Measurements from ENCODE around the gene S100PBP.

DNA sequence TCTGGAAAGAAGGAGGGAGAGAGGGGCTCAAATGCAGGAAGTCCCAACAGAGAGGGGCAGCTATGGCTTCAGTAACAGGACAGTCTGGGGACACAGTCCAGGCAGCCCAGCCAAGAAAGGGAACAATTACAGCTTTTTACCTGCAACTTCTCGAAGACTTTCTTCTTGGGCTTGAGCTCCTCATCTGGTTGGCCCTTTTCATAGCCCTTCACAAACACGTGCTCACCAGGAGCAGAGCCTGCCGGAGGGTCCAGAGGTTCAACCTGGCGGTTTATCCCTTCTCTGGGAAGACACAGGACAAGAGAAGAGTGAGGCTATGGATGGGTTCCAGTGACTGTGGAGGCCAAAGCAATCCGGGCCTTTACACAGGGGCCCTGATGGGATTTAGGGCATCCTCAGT, 38.2 kb upstream of the S100PBP start:
- TF ChIP-seq, protein P1, sequence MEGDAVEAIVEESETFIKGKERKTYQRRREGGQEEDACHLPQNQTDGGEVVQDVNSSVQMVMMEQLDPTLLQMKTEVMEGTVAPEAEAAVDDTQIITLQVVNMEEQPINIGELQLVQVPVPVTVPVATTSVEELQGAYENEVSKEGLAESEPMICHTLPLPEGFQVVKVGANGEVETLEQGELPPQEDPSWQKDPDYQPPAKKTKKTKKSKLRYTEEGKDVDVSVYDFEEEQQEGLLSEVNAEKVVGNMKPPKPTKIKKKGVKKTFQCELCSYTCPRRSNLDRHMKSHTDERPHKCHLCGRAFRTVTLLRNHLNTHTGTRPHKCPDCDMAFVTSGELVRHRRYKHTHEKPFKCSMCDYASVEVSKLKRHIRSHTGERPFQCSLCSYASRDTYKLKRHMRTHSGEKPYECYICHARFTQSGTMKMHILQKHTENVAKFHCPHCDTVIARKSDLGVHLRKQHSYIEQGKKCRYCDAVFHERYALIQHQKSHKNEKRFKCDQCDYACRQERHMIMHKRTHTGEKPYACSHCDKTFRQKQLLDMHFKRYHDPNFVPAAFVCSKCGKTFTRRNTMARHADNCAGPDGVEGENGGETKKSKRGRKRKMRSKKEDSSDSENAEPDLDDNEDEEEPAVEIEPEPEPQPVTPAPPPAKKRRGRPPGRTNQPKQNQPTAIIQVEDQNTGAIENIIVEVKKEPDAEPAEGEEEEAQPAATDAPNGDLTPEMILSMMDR (IDR thresholded peaks at IDR 0.05; ENCODE audit: low read depth, low read length) = no peak
- no peak for TF ChIP-seq EZH2phosphoT487 (IDR thresholded peaks at IDR 0.05; ENCODE audit: low read depth)

Data from OCI-LY3 (cell line).